HUES64 (cell line): ENCODE results near the gene GDI2.
"Not testable (repeated sequence)": the region's sequence is repeated elsewhere in the genome, so short reads cannot be mapped to it uniquely, and the experiment has no call there.

Experiments
- H3K27ac ChIP-seq: 2 replicates; pipeline ENCODE4 v1.7.0; 2013; ENCODE audit warnings: low read depth, low read length, inconsistent platforms
- H3K27me3 ChIP-seq: 2 replicates; pipeline ENCODE4 v1.6.1; 2013; ENCODE audit warnings: mild to moderate bottlenecking, low read length; ENCODE audit not compliant: insufficient read depth
- H3K36me3 ChIP-seq: 2 replicates; pipeline ENCODE4 v1.6.1; 2013; ENCODE audit warnings: mild to moderate bottlenecking, low read length; ENCODE audit not compliant: insufficient read depth
- H3K4me1 ChIP-seq: 2 replicates; pipeline ENCODE4 v1.6.1; 2013; ENCODE audit warnings: mild to moderate bottlenecking, low read length, moderate library complexity; ENCODE audit not compliant: insufficient read depth
- H3K4me3 ChIP-seq: 2 replicates; pipeline ENCODE4 v1.5.1; 2013; ENCODE audit warnings: mild to moderate bottlenecking, low read length, moderate library complexity
- H3K9ac ChIP-seq: 2 replicates; pipeline ENCODE4 v1.6.1; 2013; ENCODE audit warnings: mild to moderate bottlenecking, low read depth, low read length
- H3K9me3 ChIP-seq: 2 replicates; pipeline ENCODE4 v1.6.1; 2013; ENCODE audit warnings: low read depth, low read length; ENCODE audit not compliant: insufficient read depth
- WGBS: fragments of 150-250, 120-280 bp; methylation state at CpG from one replicate; pipeline ENCODE4 v1.1.7; 2013; ENCODE audit warnings: missing lambda C conversion rate; 5-methylcytosine and 5-hydroxymethylcytosine counted together

The GDI2 gene

DNA sequence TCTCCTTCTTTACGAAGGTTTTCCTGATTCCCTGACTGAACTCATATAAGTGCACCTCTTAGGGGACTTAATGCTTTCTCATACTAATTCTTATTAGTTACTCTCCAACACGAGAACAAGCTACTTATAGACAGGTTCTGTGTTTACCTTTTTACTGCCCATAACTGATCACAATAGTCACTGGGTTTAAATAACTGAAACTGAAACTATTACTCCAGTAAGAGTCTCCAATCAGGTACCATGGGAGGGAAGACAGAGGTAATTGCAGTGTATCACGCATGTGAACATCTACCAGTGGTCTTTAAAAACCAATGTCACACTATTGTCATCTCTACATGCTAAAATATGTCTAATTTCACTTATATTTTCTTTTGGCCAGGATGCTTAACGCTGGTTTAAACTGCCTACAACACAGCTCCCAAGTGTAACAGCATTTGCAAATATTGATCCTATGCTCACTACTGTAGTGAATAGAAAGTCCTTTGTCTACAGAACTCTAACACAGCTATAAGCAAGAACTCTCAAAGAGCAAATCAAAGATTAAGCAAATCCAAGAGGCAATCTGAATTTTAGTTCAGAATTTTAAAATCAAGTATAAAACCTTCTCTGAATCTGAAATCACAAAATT lies 3.6 kb downstream of the GDI2 start:
- no peak overlapping the region for H3K9ac ChIP-seq
- 90% methylated on average over 4 of the region's 4 CpGs for WGBS
- peaks cover 31% of the 10 kb centered on the region for H3K36me3 ChIP-seq
- peaks cover 25% of the 10 kb centered on the region for H3K4me1 ChIP-seq
- H3K27me3 ChIP-seq: no peaks in the 10 kb centered on the region
- peak overlapping the region; percentile 97; the same call in 1 of the 2 replicates for H3K4me3 ChIP-seq
- H3K9me3 ChIP-seq: no peaks in the 10 kb centered on the region
- no peak overlapping the region for H3K27ac ChIP-seq

- 96% methylated on average over 7 of the region's 7 CpGs for WGBS
- not testable (repeated sequence) for H3K9me3 ChIP-seq, H3K27me3 ChIP-seq, H3K9ac ChIP-seq, H3K4me3 ChIP-seq, H3K27ac ChIP-seq
- H3K4me1 ChIP-seq: peaks cover 18% of the 10 kb centered on the region
- H3K36me3 ChIP-seq: peaks cover 31% of the 10 kb centered on the region
Measured at GRCh38 chr10:5808783-5809392, 4.3 kb downstream of the GDI2 start.

DNA sequence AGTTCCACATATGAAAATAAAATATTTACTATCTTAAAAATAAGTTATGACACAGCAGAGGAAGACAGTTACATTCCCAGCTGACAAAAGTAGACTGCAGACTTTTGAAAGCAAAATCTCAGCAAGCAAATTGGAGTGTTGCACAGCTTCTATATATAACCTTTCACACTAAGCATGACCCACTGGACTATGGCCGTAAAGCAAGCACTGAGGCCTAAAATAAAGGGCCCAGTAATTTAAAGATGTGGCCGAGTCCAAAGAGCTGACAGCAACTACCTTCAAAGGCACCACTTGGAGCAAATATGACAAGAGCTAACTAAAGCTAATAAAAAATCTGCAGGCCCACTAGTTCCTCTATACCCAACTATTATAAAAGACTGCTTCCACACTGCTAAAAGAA lies 6.5 kb downstream of the GDI2 start:
- H3K9ac ChIP-seq: no peak overlapping the region
- H3K4me3 ChIP-seq: no peak overlapping the region
- H3K9me3 ChIP-seq: no peaks in the 10 kb centered on the region
- peaks cover 18% of the 10 kb centered on the region for H3K4me1 ChIP-seq
- H3K27me3 ChIP-seq: no peaks in the 10 kb centered on the region
- no peak overlapping the region for H3K27ac ChIP-seq
- H3K36me3 ChIP-seq: peaks cover 31% of the 10 kb centered on the region
- WGBS: 93% methylated on average over 2 of the region's 2 CpGs

GRCh38 chr10:5805711-5806110 lies 7.5 kb downstream of the GDI2 start:
- Histone ChIP-seq H3K27ac (no peak overlapping the region), H3K27me3 (no peaks in the 10 kb centered on the region), H3K4me3 (no peak overlapping the region), H3K9ac (no peak overlapping the region), H3K9me3 (no peaks in the 10 kb centered on the region), H3K4me1 (peaks cover 12% of the 10 kb centered on the region), H3K36me3 (peaks cover 31% of the 10 kb centered on the region)
- 93% methylated on average over 3 of the region's 4 CpGs for WGBS

DNA sequence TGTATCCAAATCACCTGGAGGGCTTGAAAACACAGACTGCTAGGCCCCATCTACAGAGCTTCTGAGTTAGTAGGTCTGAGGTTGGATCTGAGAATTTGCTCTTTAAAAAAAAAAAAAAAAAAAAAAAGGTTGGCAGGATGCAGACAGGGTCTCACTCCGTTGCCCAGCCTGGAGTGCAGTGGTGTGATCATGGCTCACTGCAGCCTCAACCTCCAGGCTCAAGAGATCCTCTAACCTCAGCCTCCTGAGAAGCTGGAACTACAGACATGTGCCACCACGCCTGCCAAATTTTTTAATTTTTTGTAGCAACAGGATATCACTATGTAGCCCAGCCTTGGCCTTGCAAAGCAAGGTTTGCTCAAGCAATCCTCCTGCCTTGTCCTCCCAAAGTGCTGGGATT lies 8.0 kb downstream of the GDI2 start:
- Histone ChIP-seq H3K36me3 (peaks cover 36% of the 10 kb centered on the region), H3K9ac (no peak overlapping the region), H3K4me1 (peaks cover 7% of the 10 kb centered on the region; the same call in 1 of the 2 replicates), H3K9me3 (no peaks in the 10 kb centered on the region), H3K4me3 (no peak overlapping the region), H3K27ac (no peak overlapping the region), H3K27me3 (no peaks in the 10 kb centered on the region)
- WGBS: 100% methylated on average over 2 of the region's 2 CpGs

DNA sequence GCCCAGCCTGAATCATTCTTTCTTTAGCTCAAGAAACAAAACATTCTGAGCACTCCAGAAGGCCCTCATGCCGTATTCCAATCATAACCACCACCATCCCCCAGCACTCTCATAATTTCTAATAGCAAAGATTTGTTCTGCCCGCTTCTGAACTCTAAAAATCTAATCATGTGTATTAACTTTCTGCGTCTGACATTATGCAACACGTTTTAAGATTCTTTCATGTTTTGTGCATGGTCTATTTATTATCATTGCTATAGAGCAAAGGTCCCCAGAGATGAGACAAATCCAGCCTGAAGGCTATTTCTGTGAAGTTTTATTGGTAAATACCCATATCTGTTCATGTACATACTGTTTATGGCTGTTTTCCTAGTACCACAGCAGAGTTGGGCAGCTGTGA lies 8.8 kb downstream of the GDI2 start:
- WGBS: 93% methylated on average over 4 of the region's 4 CpGs
- Histone ChIP-seq H3K9me3 (no peaks in the 10 kb centered on the region), H3K27ac (no peak overlapping the region), H3K36me3 (peaks cover 41% of the 10 kb centered on the region), H3K4me1 (no peaks in the 10 kb centered on the region), H3K4me3 (no peak overlapping the region), H3K27me3 (no peaks in the 10 kb centered on the region), H3K9ac (no peak overlapping the region)

DNA sequence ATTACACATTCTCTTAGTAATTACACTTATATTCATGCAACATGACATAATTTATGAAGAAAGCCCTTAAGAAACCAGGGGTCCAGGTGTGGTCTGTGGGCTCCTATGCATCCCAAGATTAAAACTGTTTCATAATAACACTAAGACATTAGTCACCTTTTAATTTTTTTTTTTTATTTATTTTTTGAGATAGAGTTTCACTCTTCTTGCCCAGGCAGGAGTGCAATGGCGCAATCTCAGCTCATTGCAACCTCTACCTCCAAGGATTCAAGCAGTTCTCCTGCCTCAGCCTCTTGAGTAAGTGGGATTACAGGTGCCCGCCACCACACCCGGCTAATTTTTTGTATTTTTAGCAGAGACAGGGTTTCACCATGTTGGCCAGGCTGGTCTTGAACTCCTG lies 12.5 kb downstream of the GDI2 start:
- H3K9ac ChIP-seq: no peak overlapping the region
- no peaks in the 10 kb centered on the region for H3K4me1 ChIP-seq
- no peak overlapping the region for H3K4me3 ChIP-seq
- no peak overlapping the region for H3K27ac ChIP-seq
- WGBS: 95% methylated on average over 3 of the region's 3 CpGs
- H3K27me3 ChIP-seq: no peaks in the 10 kb centered on the region
- peaks cover 58% of the 10 kb centered on the region for H3K36me3 ChIP-seq
- H3K9me3 ChIP-seq: no peaks in the 10 kb centered on the region

- WGBS: 94% methylated on average over 3 of the region's 3 CpGs
Measured at GRCh38 chr10:5794236-5794635, 19.0 kb downstream of the GDI2 start.

DNA sequence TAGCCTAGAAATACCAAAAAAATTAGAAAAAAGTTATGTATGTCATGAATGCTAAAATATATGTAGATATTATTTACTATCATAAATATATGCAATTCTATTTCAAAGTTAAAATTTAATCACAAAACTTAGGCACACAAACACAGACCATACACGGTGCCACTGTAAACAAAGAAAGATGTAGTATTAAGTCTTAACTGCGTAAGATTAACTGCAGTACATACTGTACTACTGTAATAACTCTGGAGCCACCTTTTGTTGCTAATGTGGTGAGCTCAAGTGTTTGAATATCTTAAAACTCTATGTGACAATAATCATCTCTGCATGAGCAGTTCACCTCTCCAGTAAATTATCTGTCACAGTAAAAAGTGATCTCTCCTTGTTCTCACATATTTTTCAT lies 23.6 kb downstream of the GDI2 start:
- H3K36me3 ChIP-seq: peaks cover 98% of the 10 kb centered on the region
- H3K27ac ChIP-seq: no peak overlapping the region
- no peak overlapping the region for H3K4me3 ChIP-seq
- H3K27me3 ChIP-seq: no peaks in the 10 kb centered on the region
- no peak overlapping the region for H3K9ac ChIP-seq
- no peaks in the 10 kb centered on the region for H3K4me1 ChIP-seq
- no peaks in the 10 kb centered on the region for H3K9me3 ChIP-seq
- 100% methylated on average over 1 of the region's 2 CpGs for WGBS

More at GRCh38 chr10:5794236-5794635, 19.0 kb downstream of the GDI2 start:
- Histone ChIP-seq H3K36me3 (peaks cover 98% of the 10 kb centered on the region), H3K9me3 (no peaks in the 10 kb centered on the region), H3K4me1 (no peaks in the 10 kb centered on the region), H3K9ac (no peak overlapping the region), H3K27ac (no peak overlapping the region), H3K27me3 (no peaks in the 10 kb centered on the region), H3K4me3 (no peak overlapping the region)

DNA sequence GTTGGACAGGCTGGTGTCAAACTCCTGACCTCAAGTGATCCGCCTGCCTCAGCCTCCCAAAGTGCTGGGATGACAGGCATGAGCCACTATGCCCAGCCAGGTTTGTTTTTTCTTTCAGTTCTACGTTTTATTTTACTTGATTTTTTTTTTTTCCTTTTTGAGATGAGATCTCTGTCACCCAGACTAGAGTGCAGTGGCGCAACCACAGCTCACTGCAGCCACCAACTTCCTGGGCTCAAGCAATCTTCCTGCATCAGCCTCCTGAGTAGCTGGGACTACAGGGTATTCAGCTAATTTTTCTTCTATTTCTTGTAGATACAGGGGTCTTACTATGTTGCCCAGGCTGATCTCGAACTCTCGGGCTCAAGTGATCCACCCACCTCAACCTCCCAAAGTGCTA lies 24.3 kb downstream of the GDI2 start:
- no peaks in the 10 kb centered on the region for H3K4me1 ChIP-seq
- no peak overlapping the region for H3K27ac ChIP-seq
- H3K9me3 ChIP-seq: no peaks in the 10 kb centered on the region
- no peaks in the 10 kb centered on the region for H3K27me3 ChIP-seq
- WGBS: 97% methylated on average over 5 of the region's 5 CpGs
- peaks cover 99% of the 10 kb centered on the region for H3K36me3 ChIP-seq
- no peak overlapping the region for H3K4me3 ChIP-seq
- H3K9ac ChIP-seq: no peak overlapping the region

- 100% methylated on average over 1 of the region's 1 CpG for WGBS
- Histone ChIP-seq H3K4me3 (no peak overlapping the region), H3K9ac (no peak overlapping the region), H3K4me1 (no peaks in the 10 kb centered on the region), H3K9me3 (no peaks in the 10 kb centered on the region), H3K27ac (no peak overlapping the region), H3K27me3 (no peaks in the 10 kb centered on the region), H3K36me3 (peaks cover 86% of the 10 kb centered on the region)
Measured at GRCh38 chr10:5783300-5783699, 29.9 kb downstream of the GDI2 start.

GRCh38 chr10:5782174-5782573 lies 31.1 kb downstream of the GDI2 start:
- H3K27ac ChIP-seq: no peak overlapping the region
- no peaks in the 10 kb centered on the region for H3K27me3 ChIP-seq
- H3K9ac ChIP-seq: no peak overlapping the region
- WGBS: 100% methylated on average over 1 of the region's 1 CpG
- H3K36me3 ChIP-seq: peaks cover 79% of the 10 kb centered on the region
- no peaks in the 10 kb centered on the region for H3K9me3 ChIP-seq
- no peak overlapping the region for H3K4me3 ChIP-seq
- no peaks in the 10 kb centered on the region for H3K4me1 ChIP-seq
